ENCODE data around the gene SAP30BP.

SAP30BP gene

GRCh38 chr17:75754378-75755204 is 87.5 kb downstream of the SAP30BP start:
- Mint-ChIP-seq H3K27ac (peak overlapping the region; percentile 72), H3K4me1 (ENCODE audit: low read depth) (peaks cover 13% of the 10 kb centered on the region), H3K9me3 (ENCODE audit: low read depth) (no peaks in the 10 kb centered on the region), H3K27me3 (no peaks in the 10 kb centered on the region), H3K36me3 (no peaks in the 10 kb centered on the region), H3K4me3 (peak overlapping the region; percentile 79)

- Mint-ChIP-seq H3K36me3 (no peaks in the 10 kb centered on the region), H3K27ac (no peak overlapping the region), H3K4me3 (no peak overlapping the region), H3K4me1 (ENCODE audit: low read depth) (peaks cover 9% of the 10 kb centered on the region), H3K27me3 (no peaks in the 10 kb centered on the region), H3K9me3 (ENCODE audit: low read depth) (no peaks in the 10 kb centered on the region)
Observed at GRCh38 chr17:75755205-75755901, 88.2 kb downstream of the SAP30BP start.

GRCh38 chr17:75755990-75756389 is 88.9 kb downstream of the SAP30BP start:
- Mint-ChIP-seq H3K36me3 (no peaks in the 10 kb centered on the region), H3K27me3 (no peaks in the 10 kb centered on the region), H3K27ac (no peak overlapping the region), H3K4me1 (ENCODE audit: low read depth) (peaks cover 9% of the 10 kb centered on the region), H3K4me3 (no peak overlapping the region), H3K9me3 (ENCODE audit: low read depth) (no peaks in the 10 kb centered on the region)

GRCh38 chr17:75756451-75757085 is 89.4 kb downstream of the SAP30BP start:
- peaks cover 9% of the 10 kb centered on the region for H3K4me1 Mint-ChIP-seq (ENCODE audit: low read depth)
- H3K4me3 Mint-ChIP-seq: no peak overlapping the region
- no peaks in the 10 kb centered on the region for H3K36me3 Mint-ChIP-seq
- no peaks in the 10 kb centered on the region for H3K27me3 Mint-ChIP-seq
- no peaks in the 10 kb centered on the region for H3K9me3 Mint-ChIP-seq (ENCODE audit: low read depth)
- no peak overlapping the region for H3K27ac Mint-ChIP-seq

- no peaks in the 10 kb centered on the region for H3K27me3 Mint-ChIP-seq
- no peak overlapping the region for H3K27ac Mint-ChIP-seq
- H3K4me1 Mint-ChIP-seq (ENCODE audit: low read depth): peaks cover 9% of the 10 kb centered on the region
- no peaks in the 10 kb centered on the region for H3K9me3 Mint-ChIP-seq (ENCODE audit: low read depth)
- H3K4me3 Mint-ChIP-seq: no peak overlapping the region
- no peaks in the 10 kb centered on the region for H3K36me3 Mint-ChIP-seq
Observed at GRCh38 chr17:75757086-75757681, 90.0 kb downstream of the SAP30BP start.

Measured in activated naive CD8-positive, alpha-beta T cell (primary cell).